ENCODE measurements around the gene GRIK5. TPM values are rescaled to one million over a fixed set of nuclear protein-coding genes. Genes with fewer than 3 reads are reported as not detected.
A peak's percentile ranks its signal among the peaks of the same experiment; 100 is the strongest.

The GRIK5 gene
- total and polyA plus RNA-seq, 4 donors: 0.26 to 1.6 (median 0.55) TPM

DNA sequence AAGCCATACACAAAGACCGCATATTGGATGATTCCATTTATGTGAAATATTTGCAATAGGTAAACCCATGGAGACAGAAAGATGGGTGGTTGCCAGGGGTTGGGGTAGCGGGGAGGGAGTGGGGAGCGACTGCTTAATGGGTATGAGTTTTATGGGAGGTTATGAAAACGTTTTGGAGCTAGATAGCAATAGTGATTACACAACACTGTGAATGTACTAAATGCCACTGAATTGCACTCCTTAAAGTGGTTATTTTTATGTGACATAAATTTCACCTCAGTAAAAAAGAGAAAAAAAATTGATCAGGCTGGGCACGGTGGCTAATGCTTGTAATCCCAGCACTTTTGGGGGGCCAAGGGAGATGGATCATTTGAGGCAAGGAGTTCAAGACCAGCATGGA is 36.6 kb downstream of the GRIK5 start:
- Histone ChIP-seq H3K9me3 (ENCODE audit: control insufficient read depth in 4 of 4, insufficient read depth in 3 of 4, low read length in 3 of 4) (peaks cover 0 to 2% (median 0%) of the 10 kb centered on the region in 4 donors), H3K36me3 (ENCODE audit: control insufficient read depth in 4 of 4, insufficient read depth in 4 of 4, low read length in 4 of 4) (no peaks in the 10 kb centered on the region), H3K27me3 (ENCODE audit: control insufficient read depth in 3 of 3, insufficient read depth in 3 of 3, low read length in 2 of 3) (no peaks in the 10 kb centered on the region), H3K27ac (ENCODE audit: low read depth in 1 of 2, low read length in 1 of 2) (no peak overlapping the region), H3K4me1 (ENCODE audit: control insufficient read depth in 5 of 5, insufficient read depth in 5 of 5, low read length in 5 of 5) (peaks cover 0 to 2% (median 0%) of the 10 kb centered on the region in 5 donors), H3K4me3 (no peak overlapping the region), H3K9ac (ENCODE audit: insufficient read depth in 1 of 2, low read length in 2 of 2) (no peak overlapping the region)
- WGBS, 2 donors: 77 to 79% methylated on average over 5 of the region's 5 CpGs
- ATAC-seq (ENCODE audit: insufficient read depth, low FRiP score) (no peak), DNase-seq (no peak)
- TF ChIP-seq, protein P1, sequence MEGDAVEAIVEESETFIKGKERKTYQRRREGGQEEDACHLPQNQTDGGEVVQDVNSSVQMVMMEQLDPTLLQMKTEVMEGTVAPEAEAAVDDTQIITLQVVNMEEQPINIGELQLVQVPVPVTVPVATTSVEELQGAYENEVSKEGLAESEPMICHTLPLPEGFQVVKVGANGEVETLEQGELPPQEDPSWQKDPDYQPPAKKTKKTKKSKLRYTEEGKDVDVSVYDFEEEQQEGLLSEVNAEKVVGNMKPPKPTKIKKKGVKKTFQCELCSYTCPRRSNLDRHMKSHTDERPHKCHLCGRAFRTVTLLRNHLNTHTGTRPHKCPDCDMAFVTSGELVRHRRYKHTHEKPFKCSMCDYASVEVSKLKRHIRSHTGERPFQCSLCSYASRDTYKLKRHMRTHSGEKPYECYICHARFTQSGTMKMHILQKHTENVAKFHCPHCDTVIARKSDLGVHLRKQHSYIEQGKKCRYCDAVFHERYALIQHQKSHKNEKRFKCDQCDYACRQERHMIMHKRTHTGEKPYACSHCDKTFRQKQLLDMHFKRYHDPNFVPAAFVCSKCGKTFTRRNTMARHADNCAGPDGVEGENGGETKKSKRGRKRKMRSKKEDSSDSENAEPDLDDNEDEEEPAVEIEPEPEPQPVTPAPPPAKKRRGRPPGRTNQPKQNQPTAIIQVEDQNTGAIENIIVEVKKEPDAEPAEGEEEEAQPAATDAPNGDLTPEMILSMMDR (IDR thresholded peaks at IDR 0.05; ENCODE audit: control extremely low read depth, extremely low read depth): no peak

DNA sequence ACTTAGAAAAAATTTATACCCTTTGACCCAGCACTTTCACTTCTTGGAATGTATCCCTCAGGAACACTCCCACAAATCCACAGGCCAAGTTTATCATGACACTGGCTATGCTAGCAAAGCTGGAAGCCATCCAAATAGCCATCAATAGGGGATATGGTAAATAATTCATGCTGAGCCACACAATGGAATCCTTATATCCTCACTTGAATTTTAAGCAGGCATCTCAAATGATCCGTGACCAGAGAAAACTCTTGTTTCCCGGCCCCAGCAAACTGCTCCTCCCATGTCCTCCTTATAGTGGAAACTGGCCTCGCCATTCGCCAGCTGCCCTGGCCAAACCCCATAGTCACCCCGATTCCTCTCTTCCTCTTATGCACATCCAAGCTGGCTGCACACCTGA is 37.6 kb downstream of the GRIK5 start:
- H3K27ac ChIP-seq (ENCODE audit: low read depth in 1 of 2, low read length in 1 of 2): no peak overlapping the region
- DNase-seq: peak in 2 of 3 donors; percentile 58 to 62
- TF ChIP-seq, protein P1 (IDR thresholded peaks at IDR 0.05; ENCODE audit: control extremely low read depth, extremely low read depth): no peak
- H3K4me1 ChIP-seq (ENCODE audit: control insufficient read depth in 5 of 5, insufficient read depth in 5 of 5, low read length in 5 of 5): peaks cover 0 to 2% (median 0%) of the 10 kb centered on the region in 5 donors
- H3K36me3 ChIP-seq (ENCODE audit: control insufficient read depth in 4 of 4, insufficient read depth in 4 of 4, low read length in 4 of 4): no peaks in the 10 kb centered on the region
- no peaks in the 10 kb centered on the region for H3K9me3 ChIP-seq (ENCODE audit: control insufficient read depth in 4 of 4, insufficient read depth in 3 of 4, low read length in 3 of 4)
- H3K4me3 ChIP-seq: no peak overlapping the region
- ATAC-seq (ENCODE audit: insufficient read depth, low FRiP score): no peak
- H3K27me3 ChIP-seq (ENCODE audit: control insufficient read depth in 3 of 3, insufficient read depth in 3 of 3, low read length in 2 of 3): no peaks in the 10 kb centered on the region
- H3K9ac ChIP-seq (ENCODE audit: insufficient read depth in 1 of 2, low read length in 2 of 2): no peak overlapping the region
- 63 to 84% methylated on average over 5 of the region's 5 CpGs for WGBS, 2 donors

DNA sequence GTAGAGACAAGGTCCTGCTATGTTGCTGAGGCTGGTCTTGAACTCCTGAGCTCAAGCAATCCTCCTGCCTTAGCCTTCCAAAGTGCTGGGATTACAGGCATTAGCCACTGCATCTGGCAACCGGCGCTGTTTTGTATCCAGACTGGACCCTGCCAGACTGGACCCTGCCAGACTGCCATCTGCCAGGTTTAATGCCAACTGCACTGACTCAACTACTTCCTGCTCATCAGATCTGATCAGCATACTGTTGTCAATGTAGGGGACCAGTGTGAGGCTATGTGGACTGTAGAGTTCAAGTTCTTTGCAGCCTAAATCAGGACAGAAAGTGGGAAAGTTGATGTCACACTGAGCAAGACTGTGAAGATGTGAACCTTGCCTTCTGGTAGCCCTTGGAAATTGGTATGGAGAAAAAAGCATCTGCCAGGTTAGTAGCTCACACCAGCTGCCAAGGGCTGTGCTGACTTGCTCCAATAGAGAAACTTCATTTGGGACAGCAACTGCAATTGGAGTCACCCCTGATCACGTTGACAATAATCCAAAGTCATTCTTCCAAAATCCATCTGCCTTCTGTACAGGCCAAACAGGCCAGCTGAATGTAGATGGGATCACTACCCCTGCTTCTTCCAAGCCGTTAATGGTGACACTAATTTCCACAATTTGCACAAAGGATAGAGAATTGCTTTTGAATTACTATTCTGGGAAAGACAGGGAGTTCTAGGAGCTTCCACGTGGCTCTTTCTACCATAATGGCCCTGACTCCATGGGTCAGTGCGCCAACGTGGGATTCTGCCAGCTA is 39.2 kb downstream of the GRIK5 start:
- H3K4me1 ChIP-seq (ENCODE audit: control insufficient read depth in 5 of 5, insufficient read depth in 5 of 5, low read length in 5 of 5): peaks cover 0 to 2% (median 0%) of the 10 kb centered on the region in 5 donors
- no peaks in the 10 kb centered on the region for H3K27me3 ChIP-seq (ENCODE audit: control insufficient read depth in 3 of 3, insufficient read depth in 3 of 3, low read length in 2 of 3)
- H3K36me3 ChIP-seq (ENCODE audit: control insufficient read depth in 4 of 4, insufficient read depth in 4 of 4, low read length in 4 of 4): no peaks in the 10 kb centered on the region
- DNase-seq (no peak), ATAC-seq (ENCODE audit: insufficient read depth, low FRiP score) (no peak)
- no peak overlapping the region for H3K9ac ChIP-seq (ENCODE audit: insufficient read depth in 1 of 2, low read length in 2 of 2)
- H3K27ac ChIP-seq (ENCODE audit: low read depth in 1 of 2, low read length in 1 of 2): no peak overlapping the region
- H3K4me3 ChIP-seq: no peak overlapping the region
- WGBS, 2 donors: 78 to 85% methylated on average over 7 of the region's 7 CpGs
- TF ChIP-seq, protein P1 (IDR thresholded peaks at IDR 0.05; ENCODE audit: control extremely low read depth, extremely low read depth): no peak
- H3K9me3 ChIP-seq (ENCODE audit: control insufficient read depth in 4 of 4, insufficient read depth in 3 of 4, low read length in 3 of 4): no peaks in the 10 kb centered on the region

Data from lung (tissue), 12 donors.